CD4-positive, alpha-beta T cell treated with Interferon alpha-2 for 1 hour (primary cell): ENCODE data around the gene SLC7A7.
A peak's percentile ranks its signal among the peaks of the same experiment; 100 is the strongest.
"Not testable (repeated sequence)": the region's sequence is repeated elsewhere in the genome, so short reads cannot be mapped to it uniquely, and the experiment has no call there.

ENCODE experiments used
- DNase-seq, 2 donors: peaks; one replicate each; pipeline ENCODE4 v3.0.0-alpha.2; 2020 to 2022

Gene SLC7A7

DNA sequence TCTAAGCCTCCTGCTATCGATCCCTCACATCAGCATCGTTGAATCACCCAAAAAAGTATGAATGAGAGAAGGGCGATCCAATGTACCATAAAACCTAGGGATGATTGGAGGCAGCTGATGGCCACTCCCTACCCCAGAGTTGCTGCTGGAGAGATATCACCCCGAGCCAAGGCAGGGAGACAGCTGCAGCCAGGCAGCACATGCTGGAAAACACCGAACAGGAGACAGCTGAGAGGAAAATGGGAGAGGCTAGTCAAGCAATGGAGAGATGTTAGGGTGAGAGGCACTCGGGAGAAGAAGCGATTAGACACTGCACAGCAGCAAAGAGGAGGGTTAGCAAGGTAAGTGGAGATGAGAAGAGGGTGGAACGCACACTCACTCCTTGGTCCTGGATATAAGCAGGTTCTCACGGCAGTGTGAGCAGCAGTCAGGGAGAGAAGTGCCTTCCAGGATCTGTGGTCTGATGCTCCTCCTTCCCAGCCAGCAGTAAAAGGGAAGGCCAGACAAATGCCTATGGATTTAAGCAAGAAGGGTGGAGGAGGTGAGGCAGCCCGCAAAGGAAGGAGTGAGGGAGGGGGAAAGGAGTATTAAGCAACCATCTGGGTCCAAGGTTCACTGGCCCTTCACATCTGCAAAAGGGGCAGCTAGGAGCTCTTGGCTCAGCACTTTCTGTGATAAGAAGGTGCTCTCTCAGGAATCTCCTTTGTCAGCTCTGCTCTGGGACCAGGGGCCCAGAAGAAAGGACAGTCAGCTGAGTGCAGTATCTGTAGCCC lies at the start of gene SLC7A7:
Gene SLC7A7, minus strand, starts transcription at position 495 of the 773 bp plus-strand sequence. CDS start 2,037 bp downstream, outside the sequence.
- no peak for DNase-seq

DNA sequence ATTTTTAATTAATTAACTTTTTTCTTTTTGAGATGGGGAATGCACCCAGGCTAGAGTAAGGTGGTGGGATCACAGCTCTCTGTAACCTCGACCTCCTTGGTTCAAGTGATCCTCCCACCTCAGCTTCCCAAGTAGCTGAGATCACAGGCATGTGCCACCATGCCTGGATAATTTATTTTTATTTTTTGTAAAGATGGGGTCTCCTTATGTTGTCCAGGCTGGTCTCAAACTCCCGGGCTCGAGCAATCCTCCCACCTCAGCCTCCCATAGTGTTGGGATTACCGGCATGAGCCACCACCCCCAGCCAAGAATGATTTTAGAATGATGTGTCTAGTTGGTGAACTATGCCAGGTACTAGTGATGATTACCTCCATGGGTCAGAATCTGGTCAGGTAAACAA lies 49.7 kb upstream of the SLC7A7 start:
- DNase-seq: no peak

DNA sequence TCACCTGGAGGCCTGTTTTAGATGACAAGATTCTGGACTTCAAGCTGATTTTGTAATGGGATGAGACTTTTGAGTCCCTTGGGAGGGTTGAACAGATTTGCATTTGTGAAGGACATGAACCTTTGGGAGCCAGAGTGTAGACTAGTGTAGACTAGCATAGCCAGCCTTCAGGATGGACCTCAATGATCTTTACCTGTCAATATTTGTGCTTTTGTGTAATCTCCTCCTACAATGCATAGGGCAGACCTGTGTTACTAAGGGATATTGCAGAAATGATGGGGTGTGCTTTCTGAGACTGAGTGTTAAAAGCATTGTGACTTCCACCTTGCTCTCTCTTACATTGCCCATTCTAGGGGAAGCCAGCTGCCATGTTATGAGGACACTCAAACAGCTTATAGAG lies 46.4 kb upstream of the SLC7A7 start:
- no peak for DNase-seq

DNA sequence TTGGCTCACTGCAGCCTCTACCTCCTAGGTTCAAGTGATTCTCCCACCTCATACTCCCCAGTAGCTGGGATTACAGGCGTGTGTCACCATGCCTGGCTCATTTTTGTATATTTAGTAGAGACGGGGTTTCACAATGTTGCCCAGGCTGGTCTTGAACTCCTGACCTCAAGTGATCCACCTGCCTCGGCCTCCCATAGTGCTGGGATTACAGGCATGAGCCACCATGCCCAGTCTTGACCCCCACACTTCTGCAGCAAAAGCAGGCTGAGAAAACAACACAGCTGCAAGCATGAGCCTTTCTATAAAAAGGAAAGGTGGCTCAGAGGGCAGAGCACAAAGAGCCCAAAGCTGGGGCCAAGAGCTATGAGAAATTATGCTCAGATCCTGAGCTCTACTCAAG lies 45.1 kb upstream of the SLC7A7 start:
- DNase-seq: not testable (repeated sequence)

DNA sequence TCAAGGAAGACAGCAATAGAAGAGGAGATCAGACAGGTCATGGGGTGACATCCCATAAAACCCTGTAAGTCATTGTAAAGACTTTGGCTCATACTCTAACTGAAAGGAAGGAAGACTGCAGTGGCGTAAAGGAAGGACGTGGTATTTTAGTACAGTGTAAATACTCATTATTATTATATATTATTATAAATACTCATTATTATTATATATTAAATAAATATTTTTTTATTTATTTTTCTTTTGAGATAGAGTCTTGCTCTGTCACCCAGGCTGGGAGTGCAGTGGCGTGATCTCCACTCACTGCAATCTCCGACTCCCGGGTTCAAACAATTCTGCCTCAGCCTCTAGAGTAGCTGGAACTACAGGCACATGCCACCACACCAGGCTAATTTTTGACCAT lies 41.2 kb upstream of the SLC7A7 start:
- DNase-seq: no peak

DNA sequence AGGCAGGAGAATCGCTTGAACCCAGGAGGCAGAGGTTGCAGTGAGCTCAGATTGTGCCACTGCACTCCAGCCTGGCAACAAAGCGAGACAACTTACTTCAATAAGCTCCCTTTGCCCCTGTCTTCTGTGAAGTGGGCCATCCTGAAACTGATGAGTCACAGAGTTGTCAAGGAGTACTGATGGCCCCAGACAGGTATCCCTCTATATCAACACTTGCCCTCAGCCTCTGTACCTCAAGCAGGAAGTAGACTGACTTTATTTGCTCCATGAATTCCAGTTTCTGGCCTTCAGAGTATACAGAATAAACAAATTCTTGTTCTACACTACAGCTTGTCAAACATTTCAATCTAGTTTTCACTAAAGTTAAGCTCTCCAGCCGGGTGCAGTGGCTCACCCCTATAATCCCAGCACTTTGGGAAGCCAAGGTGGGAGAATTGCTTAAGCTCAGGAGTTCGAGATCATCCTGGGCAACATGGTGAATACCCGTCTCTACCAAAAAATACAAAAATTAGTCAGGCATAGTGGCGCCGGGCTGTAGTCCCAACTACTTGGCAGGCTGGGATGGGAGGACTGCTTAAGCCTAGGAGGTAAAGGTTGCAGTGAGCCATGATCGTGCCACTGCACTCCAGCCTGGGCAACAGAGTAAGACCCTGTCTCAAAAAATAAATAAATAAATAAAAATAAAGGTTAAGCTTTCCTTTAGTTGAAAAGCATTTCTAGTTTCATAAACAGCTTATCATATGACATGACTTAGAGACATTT lies 39.9 kb upstream of the SLC7A7 start:
- DNase-seq: no peak

DNA sequence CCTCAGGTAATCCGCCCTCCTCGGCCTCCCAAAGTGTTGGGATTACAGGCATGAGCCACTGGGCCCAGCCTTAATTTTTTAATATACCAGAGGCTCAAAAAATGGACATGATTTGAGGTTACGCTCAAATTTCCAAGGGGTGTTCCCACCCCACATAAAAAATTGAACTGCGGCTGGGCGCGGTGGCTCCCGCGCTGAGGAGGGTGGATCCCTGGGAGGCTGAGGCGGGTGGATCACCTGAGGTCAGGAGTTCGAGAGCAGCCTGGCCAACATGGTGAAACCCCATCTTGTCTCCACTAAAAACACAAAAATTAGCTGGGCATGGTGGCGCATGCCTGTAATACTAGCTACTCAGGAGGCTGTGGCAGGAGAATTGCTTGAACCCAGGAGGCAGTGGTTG lies 39.1 kb upstream of the SLC7A7 start:
- not testable (repeated sequence) for DNase-seq

DNA sequence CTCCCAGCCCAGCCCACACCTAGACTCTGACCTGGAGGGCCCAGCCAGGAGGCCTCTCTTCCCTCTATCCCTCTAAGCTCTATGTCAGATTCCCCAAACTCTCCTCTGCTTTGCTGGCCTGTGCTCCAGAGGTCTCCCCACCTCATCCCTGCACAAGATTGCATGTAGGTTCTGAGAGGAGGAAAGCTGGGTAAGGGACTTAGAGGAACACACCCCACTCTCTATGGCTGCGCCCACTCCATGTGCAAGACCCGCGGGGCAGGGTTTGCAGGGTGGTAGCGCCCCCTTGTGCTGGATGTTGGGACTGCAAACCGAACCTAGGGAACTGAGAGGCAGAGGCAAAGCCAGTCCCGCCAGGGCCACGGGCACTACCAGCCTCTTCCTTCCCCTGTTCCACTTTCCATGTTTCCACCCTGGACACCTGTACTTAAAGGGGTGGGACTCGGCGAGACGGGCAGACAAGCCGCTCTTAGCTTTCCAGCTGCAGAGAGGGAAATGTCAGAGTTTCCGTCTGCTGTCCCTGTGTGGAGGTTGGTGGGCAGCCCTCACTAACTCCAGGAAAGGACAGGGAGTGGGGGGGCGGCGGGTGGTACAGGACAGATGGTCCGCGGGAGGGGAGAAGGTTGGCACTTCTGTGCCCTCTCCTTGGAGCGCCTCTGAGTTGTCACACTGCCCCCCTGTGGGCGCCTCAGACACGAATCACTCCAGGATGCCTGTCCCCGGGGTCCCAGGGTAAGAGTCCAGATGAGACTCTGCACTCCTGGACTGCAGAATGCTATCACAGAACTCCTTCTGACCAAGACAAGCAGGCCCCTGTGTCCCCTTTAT lies 37.9 kb upstream of the SLC7A7 start:
- peak; percentile 86 to 91 for DNase-seq

DNA sequence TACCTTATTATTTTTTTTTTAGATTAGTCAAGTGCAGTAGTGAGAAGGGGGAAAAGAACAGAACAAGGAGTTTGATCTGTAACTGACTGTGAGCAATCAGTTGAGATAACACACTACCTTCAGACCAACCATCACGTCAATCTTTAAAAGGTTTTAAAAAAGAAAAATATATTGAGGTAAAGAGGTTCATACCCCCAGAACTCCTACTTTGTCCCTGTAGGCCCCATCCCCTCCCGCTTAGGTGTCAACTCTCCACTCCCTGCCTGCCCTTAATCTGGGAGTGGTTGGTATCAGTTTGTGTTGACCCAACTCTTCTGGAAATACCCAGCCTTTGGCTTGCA lies 37.3 kb upstream of the SLC7A7 start:
- no peak for DNase-seq

DNA sequence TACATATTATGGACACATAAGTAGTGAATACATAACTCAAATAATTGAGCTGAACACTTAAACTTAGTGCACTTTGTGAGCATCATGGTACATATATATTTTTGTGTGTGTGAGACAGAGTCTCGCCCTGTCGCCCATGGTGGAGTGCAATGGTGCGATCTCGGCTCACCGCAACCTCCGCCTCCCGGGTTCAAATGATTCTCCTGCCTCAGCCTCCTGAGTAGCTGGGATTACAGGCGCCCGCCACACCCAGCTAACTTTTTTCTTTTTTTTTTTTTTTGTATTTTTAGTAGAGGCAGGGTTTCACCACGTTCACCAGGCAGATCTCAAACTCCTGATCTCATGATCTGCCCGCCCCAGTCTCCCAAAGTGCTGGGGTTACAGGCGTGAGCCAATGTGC lies 36.9 kb upstream of the SLC7A7 start:
- not testable (repeated sequence) for DNase-seq

DNA sequence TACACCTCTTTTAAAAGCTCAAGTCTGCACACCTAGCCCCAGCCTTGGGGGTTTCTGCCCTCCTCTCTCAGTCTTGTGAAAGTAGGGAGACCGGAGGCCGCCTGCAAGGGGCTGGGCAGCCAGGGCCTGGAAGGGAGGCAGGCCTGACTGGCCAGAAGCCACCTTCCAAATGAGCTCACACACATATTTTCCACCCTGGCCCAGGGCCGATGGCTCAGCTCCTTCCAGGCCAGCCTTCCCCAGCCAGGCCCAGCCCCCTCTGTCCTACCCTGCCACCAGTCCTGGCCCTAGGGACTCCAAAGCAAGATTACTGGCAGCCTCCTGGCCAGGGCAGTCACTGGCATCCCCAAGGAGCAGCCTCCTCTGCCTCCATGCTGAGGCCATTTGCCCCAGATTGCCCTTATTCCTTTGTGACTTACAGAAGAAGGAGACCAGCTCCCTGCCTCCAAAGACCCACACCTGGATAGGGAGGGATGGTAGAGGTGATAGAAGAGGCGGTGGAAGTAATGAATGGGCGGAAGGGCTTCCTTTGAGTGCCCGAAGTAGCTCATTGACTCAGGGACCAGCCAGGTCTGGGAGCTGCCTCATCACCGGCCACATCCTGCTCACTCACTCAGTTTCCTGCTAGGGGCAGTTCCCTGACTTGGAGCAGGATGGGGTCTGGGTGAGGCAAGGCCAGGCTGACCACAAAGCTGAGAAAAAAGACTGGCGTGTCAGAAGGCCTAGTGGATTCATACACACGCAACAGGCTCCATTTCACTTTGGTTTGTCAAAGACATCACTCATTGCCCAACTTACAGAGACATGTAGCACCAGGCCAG lies 35.9 kb upstream of the SLC7A7 start:
- no peak for DNase-seq

DNA sequence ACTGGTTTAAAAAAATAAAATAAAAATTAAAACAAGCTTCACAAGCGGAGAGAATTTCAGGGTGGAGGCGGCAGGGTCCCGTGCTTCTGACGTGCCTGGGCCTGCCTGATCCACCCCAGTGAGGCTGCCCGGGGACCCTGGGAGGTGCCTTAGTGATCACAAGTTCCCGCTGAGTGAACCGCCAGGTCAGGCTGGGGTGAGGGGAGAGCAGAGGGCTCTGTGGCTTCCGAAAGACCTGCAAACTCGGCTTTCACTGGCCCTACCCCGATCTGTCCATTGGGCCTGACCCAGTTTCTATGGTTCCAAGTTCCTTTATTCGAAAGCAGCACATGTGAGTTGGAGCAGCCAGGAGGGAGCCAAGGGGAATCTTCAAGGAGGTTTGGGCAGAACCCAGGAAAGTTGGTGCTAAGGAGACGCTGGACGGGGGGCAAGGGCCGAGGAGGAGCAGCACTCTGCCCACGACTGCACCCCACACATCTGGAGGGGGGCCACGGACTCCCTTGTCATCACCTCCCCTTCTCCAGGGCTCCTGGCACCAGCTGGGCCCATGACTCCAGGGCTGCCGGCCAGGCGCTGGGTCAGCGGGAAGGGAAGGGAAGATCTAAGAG lies 34.1 kb upstream of the SLC7A7 start:
- DNase-seq: no peak

DNA sequence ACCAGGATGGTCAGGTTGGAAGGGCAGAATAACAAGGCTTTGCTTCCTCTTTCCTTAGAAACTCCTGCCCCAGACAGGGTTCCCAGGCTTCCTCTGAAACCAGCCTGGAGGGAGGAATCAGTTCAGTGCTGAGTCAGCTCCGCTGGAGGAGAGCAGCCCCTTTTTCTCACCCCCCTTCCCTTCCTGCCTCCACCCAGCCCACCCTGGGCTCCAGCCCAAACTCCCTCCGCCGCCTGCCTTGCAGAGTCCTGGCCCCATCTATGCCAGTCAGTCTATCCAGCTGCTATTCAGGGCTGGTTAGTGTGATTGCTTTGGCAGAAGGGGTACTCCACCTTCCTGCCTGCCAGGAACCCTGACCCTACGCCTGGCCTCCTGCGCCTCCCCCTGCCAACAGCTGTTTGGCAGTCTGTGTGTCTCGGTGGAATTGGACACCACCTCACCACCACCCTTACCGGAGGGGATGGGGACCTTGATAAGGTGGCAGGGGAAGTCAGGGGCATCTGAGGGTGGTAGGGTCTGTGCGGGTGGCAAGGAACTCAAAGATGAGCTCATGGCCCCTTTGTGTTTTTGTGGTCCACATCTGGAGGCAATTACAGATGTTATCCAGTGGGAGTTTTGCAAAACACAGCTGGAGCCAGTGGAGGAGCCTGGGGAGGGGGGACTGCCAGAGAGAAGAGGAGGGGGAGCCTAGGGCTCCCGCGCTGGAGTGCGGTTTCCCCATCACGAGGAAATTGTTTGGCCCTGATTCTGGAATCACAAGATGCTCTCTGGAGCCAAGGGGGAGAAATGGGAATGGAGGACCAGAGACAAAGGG lies 33.3 kb upstream of the SLC7A7 start:
- no peak for DNase-seq

DNA sequence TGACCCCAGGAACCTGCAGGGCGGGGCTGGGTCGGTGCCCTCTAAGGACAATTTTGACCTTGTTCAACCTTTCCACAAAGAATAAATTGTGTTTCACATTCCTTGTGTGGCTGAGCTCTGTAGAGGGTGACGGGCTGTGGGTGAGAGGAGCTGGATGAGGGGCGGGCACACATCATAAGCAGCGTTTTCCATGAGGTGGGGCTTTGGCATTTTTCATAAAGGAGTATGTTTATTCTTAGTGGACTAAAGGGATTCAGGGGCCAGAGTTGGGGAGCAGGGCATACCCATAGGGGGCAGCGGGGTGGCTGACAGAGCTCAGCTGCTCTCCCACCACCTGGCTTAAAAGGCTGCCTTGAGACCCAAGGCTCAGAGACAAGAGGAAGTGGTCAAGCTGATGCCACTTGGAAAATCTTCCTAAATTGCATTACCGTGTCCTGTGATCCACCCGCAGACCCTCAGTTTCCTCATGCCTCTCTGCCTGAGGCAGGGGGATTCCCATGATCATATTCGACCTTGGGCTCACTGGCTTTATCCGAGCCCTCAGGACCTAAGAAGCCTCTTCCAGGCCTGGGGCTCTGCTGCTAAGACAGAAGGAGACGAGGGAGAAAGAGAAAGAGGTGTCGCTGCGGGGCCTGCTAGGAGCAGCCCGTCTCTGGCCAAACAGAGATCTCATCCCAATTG lies 32.6 kb upstream of the SLC7A7 start:
- no peak for DNase-seq

DNA sequence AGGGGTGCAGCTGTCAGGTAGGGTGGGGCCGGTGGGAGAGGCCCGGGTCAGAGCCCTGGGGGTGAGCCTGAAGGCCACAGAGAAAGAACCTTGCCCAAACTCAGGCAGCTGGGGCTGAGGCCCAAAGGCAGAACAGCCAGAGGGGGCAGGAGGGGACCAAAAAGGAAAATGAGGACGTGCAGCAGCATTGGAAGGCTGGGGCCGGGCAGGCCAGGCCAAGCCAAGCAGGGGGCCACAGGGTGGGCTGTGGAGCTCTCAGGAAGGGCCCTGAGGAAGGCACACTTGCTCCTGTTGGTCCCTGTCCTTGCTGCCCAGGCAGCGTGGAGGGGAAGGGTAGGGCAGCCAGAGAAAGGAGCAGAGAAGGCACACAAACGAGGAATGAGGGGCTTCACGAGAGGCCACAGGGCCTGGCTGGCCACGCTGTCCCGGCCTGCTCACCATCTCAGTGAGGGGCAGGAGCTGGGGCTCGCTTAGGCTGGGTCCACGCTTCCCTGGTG lies 31.6 kb upstream of the SLC7A7 start:
- DNase-seq: no peak

DNA sequence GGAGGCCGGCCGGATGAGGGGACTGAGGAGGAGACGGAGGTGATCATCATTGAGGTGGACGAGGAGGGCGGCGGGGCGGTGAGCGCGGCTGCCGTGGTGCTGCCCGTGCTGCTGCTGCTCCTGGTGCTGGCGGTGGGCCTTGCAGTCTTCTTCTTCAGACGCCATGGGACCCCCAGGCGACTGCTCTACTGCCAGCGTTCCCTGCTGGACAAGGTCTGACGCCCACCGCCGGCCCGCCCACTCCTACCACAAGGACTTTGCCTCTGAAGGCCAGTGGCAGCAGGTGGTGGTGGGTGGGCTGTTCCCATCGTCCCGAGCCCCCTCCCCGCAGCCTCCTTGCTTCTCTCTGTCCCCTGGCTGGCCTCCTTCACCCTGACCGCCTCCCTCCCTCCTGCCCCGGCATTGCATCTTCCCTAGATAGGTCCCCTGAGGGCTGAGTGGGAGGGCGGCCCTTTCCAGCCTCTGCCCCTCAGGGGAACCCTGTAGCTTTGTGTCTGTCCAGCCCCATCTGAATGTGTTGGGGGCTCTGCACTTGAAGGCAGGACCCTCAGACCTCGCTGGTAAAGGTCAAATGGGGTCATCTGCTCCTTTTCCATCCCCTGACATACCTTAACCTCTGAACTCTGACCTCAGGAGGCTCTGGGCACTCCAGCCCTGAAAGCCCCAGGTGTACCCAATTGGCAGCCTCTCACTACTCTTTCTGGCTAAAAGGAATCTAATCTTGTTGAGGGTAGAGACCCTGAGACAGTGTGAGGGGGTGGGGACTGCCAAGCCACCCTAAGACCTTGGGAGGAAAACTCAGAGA lies 30.8 kb upstream of the SLC7A7 start:
- no peak for DNase-seq

DNA sequence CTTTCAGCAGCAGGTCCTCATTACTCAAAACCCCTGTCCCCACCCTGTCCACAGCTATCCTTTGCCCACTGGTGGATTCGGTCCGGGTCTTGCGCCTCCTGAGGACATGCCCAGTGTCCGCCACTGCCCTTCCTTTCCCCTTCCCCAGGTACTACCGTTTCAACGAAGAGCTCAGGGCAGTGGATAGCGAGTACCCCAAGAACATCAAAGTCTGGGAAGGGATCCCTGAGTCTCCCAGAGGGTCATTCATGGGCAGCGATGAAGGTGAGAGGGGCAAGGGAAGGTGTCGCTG lies 29.8 kb upstream of the SLC7A7 start:
- no peak for DNase-seq

DNA sequence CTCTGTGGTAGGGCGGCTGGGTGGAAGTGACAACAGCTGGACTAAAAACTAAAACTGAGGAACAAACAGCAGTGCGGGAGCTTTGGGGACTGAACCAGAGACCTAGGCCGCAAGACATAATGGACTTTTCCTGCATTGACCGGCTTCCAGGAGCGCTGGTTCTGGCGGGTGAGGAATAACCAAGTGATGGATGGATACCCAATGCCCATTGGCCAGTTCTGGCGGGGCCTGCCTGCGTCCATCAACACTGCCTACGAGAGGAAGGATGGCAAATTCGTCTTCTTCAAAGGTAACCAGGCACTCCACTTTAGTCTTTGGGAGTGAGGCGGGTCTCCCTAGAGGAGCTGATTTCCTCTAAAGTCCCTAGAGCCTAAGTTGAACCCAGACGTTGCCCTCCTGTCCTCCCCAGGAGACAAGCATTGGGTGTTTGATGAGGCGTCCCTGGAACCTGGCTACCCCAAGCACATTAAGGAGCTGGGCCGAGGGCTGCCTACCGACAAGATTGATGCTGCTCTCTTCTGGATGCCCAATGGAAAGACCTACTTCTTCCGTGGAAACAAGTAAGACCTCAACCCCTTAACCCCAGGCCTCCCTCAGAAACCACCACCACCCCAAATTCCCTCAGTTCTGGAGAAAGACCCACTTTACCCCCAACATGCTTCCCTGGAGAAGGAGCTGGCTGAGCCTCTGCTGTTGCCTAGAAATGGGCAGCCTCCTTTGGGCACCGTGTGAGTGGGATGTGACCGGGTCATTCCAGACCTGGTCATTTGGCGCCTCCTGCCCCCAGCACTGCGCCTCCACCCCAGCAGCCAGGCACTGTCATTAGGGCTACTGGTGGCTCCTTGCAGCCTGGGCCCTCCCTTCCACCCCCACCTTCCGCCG lies 29.2 kb upstream of the SLC7A7 start:
- no peak for DNase-seq
